ENCODE results near the gene NFE2L2. TPM values are rescaled to one million over a fixed set of nuclear protein-coding genes. Genes with fewer than 3 reads are reported as not detected.

The NFE2L2 gene
- total RNA-seq, 1 experiment from 2014 or later = 26.3 TPM

DNA sequence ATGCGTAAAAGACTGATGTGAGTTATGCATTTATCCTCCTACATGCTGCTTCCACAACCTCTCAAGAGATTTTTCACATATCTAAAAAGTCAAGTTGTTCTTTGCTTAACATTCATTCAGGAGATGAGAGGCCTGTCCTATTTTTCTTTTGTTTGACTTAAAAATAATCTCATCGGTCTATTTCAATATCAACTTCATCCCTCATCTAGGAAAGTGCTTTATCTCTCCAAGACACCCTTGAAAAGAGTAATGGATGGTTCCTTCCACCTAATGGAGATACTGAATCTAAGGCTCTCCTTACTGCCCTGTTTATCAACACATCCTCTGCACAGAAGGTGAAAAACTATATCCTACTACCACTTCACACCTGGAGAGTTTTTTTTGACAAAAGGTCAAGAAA is 2.4 kb downstream of the NFE2L2 start:
- H3K27ac Mint-ChIP-seq = peak overlapping the region; percentile 29; the same call in 1 of the 2 replicates
- peaks cover 14% of the 10 kb centered on the region for H3K9me3 Mint-ChIP-seq
- DNase-seq (ENCODE audit: low spot score) (no peak), ATAC-seq (no peak)
- POLR2A ChIA-PET = no interaction called here
- H3K36me3 Mint-ChIP-seq = peaks cover 17% of the 10 kb centered on the region
- TF ChIP-seq, protein P1, sequence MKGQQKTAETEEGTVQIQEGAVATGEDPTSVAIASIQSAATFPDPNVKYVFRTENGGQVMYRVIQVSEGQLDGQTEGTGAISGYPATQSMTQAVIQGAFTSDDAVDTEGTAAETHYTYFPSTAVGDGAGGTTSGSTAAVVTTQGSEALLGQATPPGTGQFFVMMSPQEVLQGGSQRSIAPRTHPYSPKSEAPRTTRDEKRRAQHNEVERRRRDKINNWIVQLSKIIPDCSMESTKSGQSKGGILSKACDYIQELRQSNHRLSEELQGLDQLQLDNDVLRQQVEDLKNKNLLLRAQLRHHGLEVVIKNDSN (CRISPR knock-in tag; IDR thresholded peaks at IDR 0.05) = no peak
- no peak for TF ChIP-seq HMGA2 (CRISPR knock-in tag; IDR thresholded peaks at IDR 0.05)
- no peak for TF ChIP-seq ZNF416 (CRISPR knock-in tag; IDR thresholded peaks at IDR 0.05)
- no peak for TF ChIP-seq ZNF317 (CRISPR knock-in tag; IDR thresholded peaks at IDR 0.05; ENCODE audit: borderline replicate concordance, low read depth)
- TF ChIP-seq ZNF281 (CRISPR knock-in tag; IDR thresholded peaks at IDR 0.05) = no peak
- TF ChIP-seq, protein P2, sequence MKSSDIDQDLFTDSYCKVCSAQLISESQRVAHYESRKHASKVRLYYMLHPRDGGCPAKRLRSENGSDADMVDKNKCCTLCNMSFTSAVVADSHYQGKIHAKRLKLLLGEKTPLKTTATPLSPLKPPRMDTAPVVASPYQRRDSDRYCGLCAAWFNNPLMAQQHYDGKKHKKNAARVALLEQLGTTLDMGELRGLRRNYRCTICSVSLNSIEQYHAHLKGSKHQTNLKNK (CRISPR knock-in tag; IDR thresholded peaks at IDR 0.05) = no peak
- TF ChIP-seq NFE2L1 (CRISPR knock-in tag; IDR thresholded peaks at IDR 0.05) = no peak
- TF ChIP-seq FOXP1 (CRISPR knock-in tag; IDR thresholded peaks at IDR 0.05; ENCODE audit: borderline replicate concordance) = no peak
- no peak for TF ChIP-seq SP1 (CRISPR knock-in tag; conservative IDR thresholded peaks at IDR 0.05)
- CTCF ChIA-PET = no interaction called here
- no peaks in the 10 kb centered on the region for H3K27me3 Mint-ChIP-seq (ENCODE audit: low read depth)
- peak overlapping the region; percentile 84 for H3K4me3 Mint-ChIP-seq
- H3K4me1 Mint-ChIP-seq = peaks cover 43% of the 10 kb centered on the region

DNA sequence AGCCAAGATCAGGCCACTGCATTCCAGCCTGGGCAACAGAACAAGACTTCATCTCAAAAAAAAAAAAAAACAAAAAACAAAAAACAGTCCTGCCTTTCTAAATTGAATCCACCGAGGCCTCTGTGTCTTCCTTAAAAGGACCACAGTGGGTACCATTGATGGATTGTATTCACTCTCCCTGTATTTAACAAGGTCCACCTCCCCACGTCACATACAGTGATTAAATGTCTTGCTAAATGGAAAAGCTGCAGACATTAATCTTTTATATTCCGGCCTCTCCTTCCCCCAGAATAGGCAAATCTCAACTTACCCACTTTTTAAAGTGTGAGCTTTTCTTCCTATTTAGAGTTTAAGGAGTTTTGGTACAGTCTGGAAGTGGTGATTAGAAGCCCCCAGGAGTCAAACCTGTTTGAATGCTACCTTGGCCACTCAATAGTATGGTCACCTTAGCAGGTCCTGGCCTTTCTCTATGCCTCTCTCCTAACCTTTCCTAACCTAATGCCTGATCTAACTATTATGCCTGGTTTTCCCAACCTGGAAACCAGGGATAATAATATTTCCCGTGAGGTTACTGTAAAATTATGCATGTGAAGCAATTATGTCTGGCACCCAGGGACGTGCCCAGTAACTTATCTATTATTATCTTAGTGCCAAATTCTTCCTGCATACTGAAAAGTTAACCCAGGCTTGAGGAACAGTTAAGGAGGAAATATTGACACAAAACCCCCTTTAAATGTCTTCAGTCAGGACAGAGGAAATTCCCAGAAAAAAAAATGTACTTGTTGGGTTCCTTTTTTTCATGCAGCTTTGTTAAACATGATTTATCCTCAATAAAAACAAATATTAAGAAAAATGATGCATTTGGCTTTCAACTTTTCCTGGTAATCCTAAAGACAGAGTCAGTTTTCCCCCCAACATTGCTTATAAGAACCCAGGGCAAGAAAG is 3.1 kb downstream of the NFE2L2 start:
- ATAC-seq = no peak
- H3K27ac Mint-ChIP-seq = no peak overlapping the region
- POLR2A ChIA-PET = no interaction called here

More for the DNA sequence above, 3.1 kb downstream of the NFE2L2 start:
- DNase-seq (ENCODE audit: low spot score) = no peak
- H3K36me3 Mint-ChIP-seq = peaks cover 18% of the 10 kb centered on the region
- no peaks in the 10 kb centered on the region for H3K27me3 Mint-ChIP-seq (ENCODE audit: low read depth)
- peaks cover 44% of the 10 kb centered on the region for H3K4me1 Mint-ChIP-seq
- CTCF ChIA-PET = no interaction called here
- TF ChIP-seq MAX (CRISPR knock-in tag; IDR thresholded peaks at IDR 0.05) (no peak), TEAD4 (CRISPR knock-in tag; IDR thresholded peaks at IDR 0.05) (no peak), ATF1 (CRISPR knock-in tag; IDR thresholded peaks at IDR 0.05) (no peak), ZNF416 (CRISPR knock-in tag; IDR thresholded peaks at IDR 0.05) (no peak), MLX (CRISPR knock-in tag; IDR thresholded peaks at IDR 0.05) (no peak), FOXK1 (CRISPR knock-in tag; IDR thresholded peaks at IDR 0.05) (no peak), ZNF263 (CRISPR knock-in tag; IDR thresholded peaks at IDR 0.05; ENCODE audit: low read depth) (no peak), NFE2L1 (CRISPR knock-in tag; IDR thresholded peaks at IDR 0.05) (no peak), ZBTB21 (CRISPR knock-in tag; IDR thresholded peaks at IDR 0.05; ENCODE audit: borderline replicate concordance) (no peak), PRRX2 (CRISPR knock-in tag; IDR thresholded peaks at IDR 0.05) (no peak), ZSCAN18 (CRISPR knock-in tag; IDR thresholded peaks at IDR 0.05) (no peak)
- TF ChIP-seq, protein P3, sequence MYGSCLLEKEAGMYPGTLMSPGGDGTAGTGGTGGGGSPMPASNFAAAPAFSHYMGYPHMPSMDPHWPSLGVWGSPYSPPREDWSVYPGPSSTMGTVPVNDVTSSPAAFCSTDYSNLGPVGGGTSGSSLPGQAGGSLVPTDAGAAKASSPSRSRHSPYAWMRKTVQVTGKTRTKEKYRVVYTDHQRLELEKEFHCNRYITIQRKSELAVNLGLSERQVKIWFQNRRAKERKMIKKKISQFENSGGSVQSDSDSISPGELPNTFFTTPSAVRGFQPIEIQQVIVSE (CRISPR knock-in tag; IDR thresholded peaks at IDR 0.05; ENCODE audit: borderline replicate concordance) = no peak
- TF ChIP-seq, protein P4, sequence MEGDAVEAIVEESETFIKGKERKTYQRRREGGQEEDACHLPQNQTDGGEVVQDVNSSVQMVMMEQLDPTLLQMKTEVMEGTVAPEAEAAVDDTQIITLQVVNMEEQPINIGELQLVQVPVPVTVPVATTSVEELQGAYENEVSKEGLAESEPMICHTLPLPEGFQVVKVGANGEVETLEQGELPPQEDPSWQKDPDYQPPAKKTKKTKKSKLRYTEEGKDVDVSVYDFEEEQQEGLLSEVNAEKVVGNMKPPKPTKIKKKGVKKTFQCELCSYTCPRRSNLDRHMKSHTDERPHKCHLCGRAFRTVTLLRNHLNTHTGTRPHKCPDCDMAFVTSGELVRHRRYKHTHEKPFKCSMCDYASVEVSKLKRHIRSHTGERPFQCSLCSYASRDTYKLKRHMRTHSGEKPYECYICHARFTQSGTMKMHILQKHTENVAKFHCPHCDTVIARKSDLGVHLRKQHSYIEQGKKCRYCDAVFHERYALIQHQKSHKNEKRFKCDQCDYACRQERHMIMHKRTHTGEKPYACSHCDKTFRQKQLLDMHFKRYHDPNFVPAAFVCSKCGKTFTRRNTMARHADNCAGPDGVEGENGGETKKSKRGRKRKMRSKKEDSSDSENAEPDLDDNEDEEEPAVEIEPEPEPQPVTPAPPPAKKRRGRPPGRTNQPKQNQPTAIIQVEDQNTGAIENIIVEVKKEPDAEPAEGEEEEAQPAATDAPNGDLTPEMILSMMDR (IDR thresholded peaks at IDR 0.05) = no peak
- TF ChIP-seq, protein P5, sequence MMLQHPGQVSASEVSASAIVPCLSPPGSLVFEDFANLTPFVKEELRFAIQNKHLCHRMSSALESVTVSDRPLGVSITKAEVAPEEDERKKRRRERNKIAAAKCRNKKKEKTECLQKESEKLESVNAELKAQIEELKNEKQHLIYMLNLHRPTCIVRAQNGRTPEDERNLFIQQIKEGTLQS (CRISPR knock-in tag; conservative IDR thresholded peaks at IDR 0.05) = no peak
- H3K9me3 Mint-ChIP-seq = peaks cover 14% of the 10 kb centered on the region
- H3K4me3 Mint-ChIP-seq = peak overlapping the region; percentile 84
